ENCODE measurements around the gene JHY.

GRCh38 chr11:122879785-122880184 is 2.8 kb upstream of the JHY start:
- TF ChIP-seq CTCF (conservative IDR thresholded peaks at IDR 0.05; ENCODE audit: low read length) (peak; percentile 22; the same call in 1 of the 2 replicates), EZH2phosphoT487 (IDR thresholded peaks at IDR 0.05; ENCODE audit: borderline replicate concordance) (no peak)
